ENCODE results near the gene SEMA3E. TPM values are rescaled to one million over a fixed set of nuclear protein-coding genes. Genes with fewer than 3 reads are reported as not detected.

The SEMA3E gene
- total RNA-seq, 1 donor: 1.4 TPM

GRCh38 chr7:83475420-83475819 lies 173.5 kb downstream of the SEMA3E start:
- Histone ChIP-seq H3K4me1 (ENCODE audit: insufficient read depth, low read length) (no peaks in the 10 kb centered on the region), H3K36me3 (ENCODE audit: insufficient read depth, low read length) (no peaks in the 10 kb centered on the region), H3K27me3 (ENCODE audit: insufficient read depth, low read length) (no peaks in the 10 kb centered on the region), H3K79me2 (ENCODE audit: insufficient read depth, low read length) (no peaks in the 10 kb centered on the region), H3K27ac (ENCODE audit: low read depth, low read length) (no peak overlapping the region), H2AFZ (ENCODE audit: low read length) (no peak overlapping the region), H4K20me1 (ENCODE audit: insufficient read depth, low read length) (no peaks in the 10 kb centered on the region), H3K4me3 (ENCODE audit: insufficient read depth, low read length) (no peak overlapping the region), H3K9me3 (ENCODE audit: low read depth, low read length) (no peaks in the 10 kb centered on the region), H3K4me2 (ENCODE audit: insufficient read depth, low read length) (no peak overlapping the region)
- no peak for TF ChIP-seq CTCF (IDR thresholded peaks at IDR 0.05; ENCODE audit: extremely low read depth, low read depth, low read length)
- no peak for DNase-seq (ENCODE audit: insufficient read length, low spot score, missing footprints)

GRCh38 chr7:83472376-83472775 lies 176.6 kb downstream of the SEMA3E start:
- no peak overlapping the region for H2AFZ ChIP-seq (ENCODE audit: low read length)
- no peaks in the 10 kb centered on the region for H3K9me3 ChIP-seq (ENCODE audit: low read depth, low read length)
- no peaks in the 10 kb centered on the region for H3K27me3 ChIP-seq (ENCODE audit: insufficient read depth, low read length)
- H3K27ac ChIP-seq (ENCODE audit: low read depth, low read length): no peak overlapping the region
- no peak overlapping the region for H3K4me2 ChIP-seq (ENCODE audit: insufficient read depth, low read length)
- TF ChIP-seq CTCF (IDR thresholded peaks at IDR 0.05; ENCODE audit: extremely low read depth, low read depth, low read length): no peak
- no peaks in the 10 kb centered on the region for H4K20me1 ChIP-seq (ENCODE audit: insufficient read depth, low read length)
- H3K79me2 ChIP-seq (ENCODE audit: insufficient read depth, low read length): no peaks in the 10 kb centered on the region
- no peak for DNase-seq (ENCODE audit: insufficient read length, low spot score, missing footprints)
- peaks cover 18% of the 10 kb centered on the region for H3K4me1 ChIP-seq (ENCODE audit: insufficient read depth, low read length)
- H3K36me3 ChIP-seq (ENCODE audit: insufficient read depth, low read length): no peaks in the 10 kb centered on the region
- H3K4me3 ChIP-seq (ENCODE audit: insufficient read depth, low read length): no peak overlapping the region

- Histone ChIP-seq H3K9me3 (ENCODE audit: low read depth, low read length) (no peaks in the 10 kb centered on the region), H3K36me3 (ENCODE audit: insufficient read depth, low read length) (no peaks in the 10 kb centered on the region), H3K4me2 (ENCODE audit: insufficient read depth, low read length) (peak overlapping the region; percentile 76), H3K4me3 (ENCODE audit: insufficient read depth, low read length) (no peak overlapping the region), H3K4me1 (ENCODE audit: insufficient read depth, low read length) (peaks cover 18% of the 10 kb centered on the region), H3K27ac (ENCODE audit: low read depth, low read length) (peak overlapping the region; percentile 85), H3K27me3 (ENCODE audit: insufficient read depth, low read length) (no peaks in the 10 kb centered on the region), H3K79me2 (ENCODE audit: insufficient read depth, low read length) (no peaks in the 10 kb centered on the region), H4K20me1 (ENCODE audit: insufficient read depth, low read length) (no peaks in the 10 kb centered on the region), H2AFZ (ENCODE audit: low read length) (no peak overlapping the region)
- TF ChIP-seq CTCF (IDR thresholded peaks at IDR 0.05; ENCODE audit: extremely low read depth, low read depth, low read length): no peak
- no peak for DNase-seq (ENCODE audit: insufficient read length, low spot score, missing footprints)
Observed at GRCh38 chr7:83469491-83469890, 179.4 kb downstream of the SEMA3E start.

GRCh38 chr7:83469076-83469475 lies 179.9 kb downstream of the SEMA3E start:
- DNase-seq (ENCODE audit: insufficient read length, low spot score, missing footprints): peak; percentile 73
- Histone ChIP-seq H2AFZ (ENCODE audit: low read length) (no peak overlapping the region), H3K4me3 (ENCODE audit: insufficient read depth, low read length) (no peak overlapping the region), H3K79me2 (ENCODE audit: insufficient read depth, low read length) (no peaks in the 10 kb centered on the region), H3K4me2 (ENCODE audit: insufficient read depth, low read length) (peak overlapping the region; percentile 76), H3K9me3 (ENCODE audit: low read depth, low read length) (no peaks in the 10 kb centered on the region), H4K20me1 (ENCODE audit: insufficient read depth, low read length) (no peaks in the 10 kb centered on the region), H3K27ac (ENCODE audit: low read depth, low read length) (peak overlapping the region; percentile 85), H3K4me1 (ENCODE audit: insufficient read depth, low read length) (peaks cover 18% of the 10 kb centered on the region), H3K36me3 (ENCODE audit: insufficient read depth, low read length) (no peaks in the 10 kb centered on the region), H3K27me3 (ENCODE audit: insufficient read depth, low read length) (no peaks in the 10 kb centered on the region)
- no peak for TF ChIP-seq CTCF (IDR thresholded peaks at IDR 0.05; ENCODE audit: extremely low read depth, low read depth, low read length)
